ENCODE data around the gene KLRC3. TPM values are rescaled to one million over a fixed set of nuclear protein-coding genes. Genes with fewer than 3 reads are reported as not detected.
A peak's percentile ranks its signal among the peaks of the same experiment; 100 is the strongest.
"Not testable (repeated sequence)": the region's sequence is repeated elsewhere in the genome, so short reads cannot be mapped to it uniquely, and the experiment has no call there.

The KLRC3 gene
- total RNA-seq, 1 donor from 2014 or later = 0.30 TPM

DNA sequence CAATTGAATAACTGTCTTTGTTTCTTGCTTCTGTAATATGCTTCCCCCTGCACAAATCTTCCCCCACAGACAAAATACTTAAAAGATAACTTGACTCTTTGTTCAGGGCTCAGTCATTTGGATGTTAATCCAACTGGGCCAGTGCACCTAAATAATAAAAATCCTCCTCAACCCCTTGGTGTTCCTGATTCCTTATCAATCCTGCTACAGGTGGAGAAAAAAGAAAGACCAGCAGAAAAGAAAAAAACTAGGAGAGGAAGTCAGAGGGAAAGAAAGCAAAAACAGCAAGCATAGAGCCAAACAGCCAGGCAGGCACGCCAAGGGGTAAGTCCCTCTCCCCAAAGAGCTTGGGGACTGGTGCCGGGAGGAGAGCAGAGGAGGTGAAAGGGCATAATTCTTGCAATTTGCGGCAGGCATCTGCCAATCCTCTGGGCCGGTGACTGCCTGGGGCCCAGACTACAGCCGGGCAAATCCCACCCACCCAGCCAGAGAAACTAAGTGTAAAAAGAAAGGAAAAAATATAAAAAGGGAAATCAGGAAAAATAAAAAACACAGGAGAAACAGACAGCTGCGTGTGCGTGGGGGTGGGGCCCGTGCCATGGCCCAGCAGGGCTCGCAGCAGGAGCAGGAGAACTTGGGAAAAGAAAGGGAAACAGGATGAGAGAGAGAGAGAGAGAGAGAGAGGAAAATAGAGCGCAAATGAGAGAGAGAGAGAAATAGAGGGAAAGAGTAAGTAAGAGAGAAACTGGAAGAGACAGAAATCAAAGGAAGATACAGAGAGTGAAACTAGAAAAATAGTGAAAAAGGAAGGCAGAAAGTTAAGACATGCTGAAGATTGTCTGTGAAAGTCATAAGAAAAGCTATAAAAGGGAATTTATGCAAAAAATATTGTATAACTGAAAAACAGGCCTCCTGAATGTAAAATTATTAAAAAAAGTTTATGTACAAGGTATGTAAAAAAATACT is 51.9 kb downstream of the KLRC3 start:
- DNase-seq = no peak

DNA sequence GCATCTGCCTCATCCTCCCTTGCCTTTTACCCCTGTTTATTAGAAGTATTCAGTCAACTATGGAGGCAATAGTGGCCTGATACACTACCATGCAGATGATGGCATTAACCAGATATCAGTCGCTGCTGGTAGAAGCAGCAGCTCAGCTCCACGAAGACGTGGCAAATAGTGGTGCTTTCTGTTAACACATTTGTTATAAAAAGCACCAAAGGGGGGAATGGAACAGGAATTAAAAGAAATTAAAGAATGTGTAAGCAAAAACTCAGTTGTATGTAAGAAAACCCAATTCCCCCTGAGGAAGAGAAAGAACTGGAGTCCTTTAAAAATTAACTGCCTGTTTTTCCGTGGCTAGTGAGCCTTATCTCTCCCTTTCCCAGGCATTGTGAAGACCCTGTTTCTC is 52.7 kb downstream of the KLRC3 start:
- DNase-seq = not testable (repeated sequence)

DNA sequence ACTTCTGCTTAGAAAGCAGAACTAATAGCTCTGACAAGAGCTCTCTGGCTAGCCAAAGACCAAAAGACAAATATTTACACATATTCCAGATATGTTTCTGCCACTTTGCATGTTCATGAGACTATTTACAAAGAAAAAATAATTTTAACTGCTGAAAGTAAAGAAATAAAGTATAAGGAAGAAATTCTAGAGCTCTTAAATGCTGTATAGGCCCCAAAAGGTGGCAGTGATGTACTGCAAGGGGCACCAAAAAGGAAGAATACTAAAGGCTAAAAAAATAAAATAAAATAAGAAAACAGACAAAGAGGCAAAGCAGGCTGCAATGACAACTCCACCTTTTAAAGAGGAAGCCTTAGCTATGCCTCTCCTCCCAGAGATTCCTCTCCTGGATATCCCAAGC is 53.5 kb downstream of the KLRC3 start:
- DNase-seq = no peak

DNA sequence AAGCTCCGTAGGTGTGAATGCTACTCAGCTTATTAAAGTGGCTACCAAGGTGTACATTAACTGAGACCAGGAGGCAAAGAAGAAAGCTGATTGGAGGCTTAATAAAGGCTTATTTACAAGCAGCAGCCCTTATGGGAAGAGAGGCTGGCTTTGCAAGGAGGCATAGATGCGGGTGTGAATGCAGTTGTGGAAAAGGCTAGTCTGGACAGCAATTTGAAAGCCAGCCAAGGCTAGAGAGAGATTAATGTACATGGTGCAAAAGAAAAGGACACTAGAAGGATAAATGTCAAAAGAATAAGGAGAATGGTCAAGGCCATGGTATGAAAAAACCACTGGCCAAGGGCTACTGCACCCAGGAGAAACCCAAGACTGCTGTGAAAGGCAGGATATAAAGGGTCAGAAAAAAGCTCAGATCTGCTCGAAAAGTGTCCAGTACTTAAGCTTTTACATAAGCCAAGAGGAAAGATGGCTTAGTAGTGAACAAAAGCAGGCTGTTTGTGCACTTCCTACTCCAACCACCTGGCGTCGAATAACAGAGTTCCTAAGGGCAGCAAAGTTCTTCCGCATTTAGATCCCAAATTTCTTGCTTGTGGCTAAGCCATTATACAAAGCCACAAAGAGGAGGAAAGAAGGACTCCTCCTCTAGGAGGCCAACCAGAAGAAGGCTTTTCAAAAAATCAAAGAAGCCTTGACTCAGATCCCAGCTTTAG is 54.5 kb downstream of the KLRC3 start:
- peak; percentile 27 for DNase-seq

DNA sequence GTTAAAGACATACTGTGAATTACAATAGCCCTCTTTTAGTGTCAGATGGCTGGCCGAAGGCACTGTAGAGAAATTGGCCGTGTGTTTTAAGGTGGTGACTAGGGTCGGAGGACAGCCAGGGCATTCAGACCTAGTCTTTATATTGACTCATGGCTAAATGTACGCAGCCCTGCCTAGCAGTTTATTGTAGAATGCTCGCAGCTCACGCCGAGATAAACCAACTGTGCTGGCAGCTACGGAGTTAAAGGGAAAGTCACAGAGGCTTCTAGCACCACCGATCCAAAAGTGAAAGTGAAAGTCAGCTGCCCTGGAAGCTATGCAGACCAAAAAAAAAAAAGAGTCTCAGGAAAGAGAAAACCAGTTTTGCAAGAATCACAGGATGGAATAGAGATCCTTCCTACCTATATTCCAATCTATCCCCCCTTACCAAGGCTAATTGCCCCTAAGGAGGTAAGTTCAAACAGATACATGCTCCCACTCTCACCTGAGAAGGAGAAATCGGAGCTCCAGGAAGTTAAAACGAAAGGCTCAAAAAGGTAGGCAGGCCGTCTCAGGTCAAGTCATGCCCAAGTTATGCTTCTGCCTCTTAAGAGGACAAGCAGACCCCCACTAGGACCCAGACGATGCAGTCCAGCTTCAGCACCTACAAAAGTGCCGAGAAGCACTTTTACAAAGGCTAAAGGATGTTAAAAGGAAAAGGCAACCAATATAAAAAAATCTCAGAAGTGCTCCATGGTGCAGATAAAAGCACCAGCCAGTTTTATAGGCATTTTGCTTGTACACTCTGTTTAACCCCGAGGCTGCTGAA is 55.4 kb downstream of the KLRC3 start:
- DNase-seq = peak; percentile 75

DNA sequence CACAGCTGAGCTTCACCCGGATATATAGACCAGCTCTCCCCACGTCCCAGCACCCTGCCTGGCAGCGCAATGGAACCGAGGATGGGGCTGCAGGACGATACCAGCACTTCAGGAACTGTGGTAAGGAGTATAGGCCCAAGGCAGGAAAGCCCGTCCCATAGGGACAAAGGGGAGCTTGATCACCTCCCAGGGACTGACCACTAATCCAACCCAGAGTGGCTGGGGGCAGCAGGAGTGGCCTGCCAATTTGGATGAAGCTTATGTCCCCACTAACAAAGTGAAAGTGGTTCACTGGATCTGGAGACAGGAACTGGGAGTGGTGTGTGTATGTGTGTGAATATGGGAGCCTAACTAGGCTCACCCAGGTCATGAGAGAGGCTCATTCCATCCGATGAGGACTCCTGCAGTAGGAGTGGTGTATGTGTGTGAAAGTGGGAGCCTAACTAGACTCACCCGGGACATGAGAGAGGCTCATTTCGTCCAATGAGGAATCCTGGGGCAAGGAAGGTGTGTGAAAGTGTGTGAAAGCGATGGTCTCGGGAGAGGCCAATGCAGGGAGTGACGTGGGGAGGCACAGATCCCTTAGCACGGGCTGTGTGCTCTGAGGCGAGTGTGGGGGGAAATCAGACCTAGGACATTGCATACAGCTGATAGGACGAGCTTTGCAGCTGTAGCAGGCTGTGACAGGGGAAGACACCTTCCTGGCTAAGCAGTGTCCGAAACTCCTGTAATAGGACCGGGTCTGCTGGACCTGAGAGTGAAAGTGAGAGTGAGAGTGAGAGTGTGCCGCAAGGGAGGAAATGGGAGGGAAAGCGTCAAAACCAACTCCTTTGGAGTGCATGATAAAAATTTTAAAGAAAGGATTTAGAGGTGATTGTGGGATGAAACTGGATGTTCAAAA is 56.2 kb downstream of the KLRC3 start:
- peak; percentile 49 for DNase-seq

DNA sequence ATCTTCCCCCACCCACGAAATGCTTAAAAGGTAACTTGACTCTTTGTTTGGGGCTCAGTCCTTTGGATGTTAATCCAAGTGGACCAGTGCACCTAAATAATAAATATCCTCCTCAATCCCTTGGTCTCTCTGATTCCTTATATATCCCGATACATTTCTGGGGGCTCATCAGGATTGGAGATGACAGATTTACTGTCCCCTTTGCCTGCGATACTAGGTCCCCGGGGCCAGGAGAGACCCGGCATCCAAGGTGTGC is 56.8 kb downstream of the KLRC3 start:
- DNase-seq = no peak

DNA sequence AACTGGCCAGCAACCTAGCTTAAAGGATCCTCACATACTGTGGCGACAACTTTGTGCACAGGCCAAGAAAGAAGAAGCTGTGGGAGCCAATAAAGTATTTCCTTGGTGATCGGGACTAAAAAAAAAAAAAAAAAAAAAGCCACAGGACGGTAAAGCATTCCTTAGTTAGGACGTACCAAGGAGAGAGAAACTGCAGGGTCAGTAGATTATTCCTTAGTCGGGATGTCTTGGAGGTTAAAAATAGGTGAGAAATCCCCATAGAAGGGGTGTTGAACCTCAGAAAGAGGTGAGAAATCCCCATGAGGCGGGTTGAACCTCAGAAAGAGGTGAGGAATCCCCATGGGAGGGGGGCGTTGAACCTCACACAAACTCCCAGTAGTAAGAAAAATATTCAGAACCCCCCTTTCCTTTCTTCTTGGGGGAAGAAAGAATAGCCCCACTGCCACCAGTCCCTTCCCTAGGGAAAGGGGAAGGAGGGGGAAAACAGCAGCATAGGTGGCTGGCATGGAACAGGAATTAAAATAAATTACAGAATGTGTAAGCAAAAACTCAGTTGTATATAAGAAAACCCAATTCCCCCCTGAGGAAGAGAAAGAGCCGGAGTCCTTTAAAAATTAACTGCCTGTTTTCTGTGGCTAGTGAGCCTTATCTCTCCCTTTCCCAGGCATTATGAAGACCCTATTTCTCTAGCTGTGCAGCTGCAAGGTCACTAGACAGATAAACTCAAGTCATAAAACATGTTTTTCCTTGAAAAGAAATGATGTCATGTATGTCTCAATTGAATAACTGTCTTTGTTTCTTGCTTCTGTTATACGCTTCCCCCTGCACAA is 57.4 kb downstream of the KLRC3 start:
- no peak for DNase-seq

DNA sequence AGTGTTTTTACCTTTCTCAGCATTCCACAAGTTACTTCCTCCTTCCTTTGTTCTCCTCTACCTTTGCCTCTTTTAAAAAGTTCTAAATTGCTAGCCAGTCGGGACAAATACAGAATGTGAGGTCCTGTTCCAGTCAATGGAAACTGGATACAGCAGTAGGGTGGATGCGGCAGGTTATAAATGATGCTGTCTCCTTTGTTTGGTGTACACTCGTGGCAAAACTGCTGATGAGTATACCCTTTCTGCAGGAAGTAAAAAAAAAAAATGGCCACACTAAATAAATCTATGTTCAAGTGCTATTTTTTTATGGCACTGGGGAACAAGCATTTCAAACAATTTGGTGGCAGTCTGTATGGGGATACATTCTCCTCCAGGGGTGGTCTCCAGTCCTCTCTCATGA is 58.1 kb downstream of the KLRC3 start:
- no peak for DNase-seq

Other genes with a start within 250 kb of the KLRC3 start
- 2.7 TPM for gene OLR1, start 248.5 kb downstream of the KLRC3 start, total RNA-seq
- gene TMEM52B, start 241.6 kb downstream of the KLRC3 start, total RNA-seq = 0.10 TPM
- 37.3 TPM for gene GABARAPL1, start 207.7 kb downstream of the KLRC3 start, total RNA-seq
- gene KLRD1, start 112.7 kb downstream of the KLRC3 start, total RNA-seq = 0.79 TPM
- 0.69 TPM for gene KLRK1, start 30.6 kb downstream of the KLRC3 start, total RNA-seq
- 0.39 TPM for gene KLRC4, start 10.8 kb downstream of the KLRC3 start, total RNA-seq
- gene KLRC2, start 15.4 kb upstream of the KLRC3 start, total RNA-seq = not detected
- 0.99 TPM for gene KLRC1, start 32.8 kb upstream of the KLRC3 start, total RNA-seq
- gene EIF2S3B, start 85.3 kb upstream of the KLRC3 start, total RNA-seq = 0.99 TPM
- 27.0 TPM for gene MAGOHB, start 193.0 kb upstream of the KLRC3 start, total RNA-seq

Measured in skin of body (tissue), 2 donors.